HG03565 (cell line): ENCODE results near the gene GGACT.
"Not testable (repeated sequence)": the region's sequence is repeated elsewhere in the genome, so short reads cannot be mapped to it uniquely, and the experiment has no call there.

Experiments used
- ATAC-seq: cut with Tn5 transposase; IDR thresholded peaks from one replicate; pipeline ENCODE4 v1.9.1; 2021; ENCODE audit warnings: mild to moderate bottlenecking, moderate library complexity; ENCODE audit not compliant: unreplicated experiment

Gene GGACT

GRCh38 chr13:100588331-100589177 is at the start of gene GGACT:
Gene GGACT, minus strand, starts transcription at chr13:100588789. Its CDS starts 56,198 bp downstream, at chr13:100532591.
- ATAC-seq = peak; percentile 93

- ATAC-seq = no peak
Observed at GRCh38 chr13:100637796-100638195, 49.2 kb upstream of the GGACT start.

- ATAC-seq = no peak
Observed at GRCh38 chr13:100637380-100637779, 48.8 kb upstream of the GGACT start.

- no peak for ATAC-seq
Observed at GRCh38 chr13:100636441-100636840, 47.9 kb upstream of the GGACT start.

GRCh38 chr13:100636004-100636403 is 47.4 kb upstream of the GGACT start:
- ATAC-seq = no peak

GRCh38 chr13:100634696-100635095 is 46.1 kb upstream of the GGACT start:
- ATAC-seq = no peak

GRCh38 chr13:100633461-100633860 is 44.9 kb upstream of the GGACT start:
- no peak for ATAC-seq

GRCh38 chr13:100630555-100630954 is 42.0 kb upstream of the GGACT start:
- ATAC-seq = no peak

- no peak for ATAC-seq
Observed at GRCh38 chr13:100627120-100627519, 38.5 kb upstream of the GGACT start.

- no peak for ATAC-seq
Observed at GRCh38 chr13:100625447-100625846, 36.9 kb upstream of the GGACT start.

- no peak for ATAC-seq
Observed at GRCh38 chr13:100620792-100621191, 32.2 kb upstream of the GGACT start.

GRCh38 chr13:100619940-100620339 is 31.4 kb upstream of the GGACT start:
- no peak for ATAC-seq

GRCh38 chr13:100618897-100619296 is 30.3 kb upstream of the GGACT start:
- not testable (repeated sequence) for ATAC-seq

GRCh38 chr13:100613031-100613430 is 24.4 kb upstream of the GGACT start:
- ATAC-seq = no peak

GRCh38 chr13:100611678-100612492 is 23.3 kb upstream of the GGACT start:
- no peak for ATAC-seq

- ATAC-seq = no peak
Observed at GRCh38 chr13:100610391-100611347, 22.1 kb upstream of the GGACT start.

GRCh38 chr13:100608906-100609305 is 20.3 kb upstream of the GGACT start:
- ATAC-seq = peak; percentile 95

- ATAC-seq = no peak
Observed at GRCh38 chr13:100608489-100608888, 19.9 kb upstream of the GGACT start.

- no peak for ATAC-seq
Observed at GRCh38 chr13:100604918-100605710, 16.5 kb upstream of the GGACT start.
